H1 (cell line): ENCODE data around the gene ARHGEF38. TPM values are rescaled to one million over a fixed set of nuclear protein-coding genes. Genes with fewer than 3 reads are reported as not detected.

Experiments used
- BACH1 ChIP-seq: IDR thresholded peaks from 2 replicates; pipeline ENCODE4 v1.6.1; 2012; ENCODE audit warnings: low read length, improper control_type of control experiment
- CBX5 ChIP-seq: fragments of 300-800, 300-1000 bp; sonication (generic); IDR thresholded peaks from 2 replicates; pipeline ENCODE4 v1.7.1; 2016; ENCODE audit warnings: antibody characterized with exemption, low read length, low read depth
- CREB1 ChIP-seq: IDR thresholded peaks from 2 replicates; pipeline ENCODE4 v1.6.1; 2012; ENCODE audit warnings: inconsistent platforms
- EZH2 ChIP-seq: fragments of 200-600 bp; sonication (generic); IDR thresholded peaks from 2 replicates; pipeline ENCODE4 v1.7.1; 2012; ENCODE audit warnings: low read depth, mild to moderate bottlenecking, moderate library complexity, low read length, inconsistent platforms; ENCODE audit not compliant: severe bottlenecking
- HDAC2 ChIP-seq, 2 experiments: fragments of 300-600 bp in 1 of 2; sonication (generic) in 1 of 2; IDR thresholded peaks; 2 replicates each; pipeline ENCODE4 v1.6.1; 2011 to 2012; ENCODE audit warnings: low read depth in 2 of 2, low read length in 2 of 2, mild to moderate bottlenecking in 2 of 2, moderate library complexity in 2 of 2, borderline replicate concordance in 1 of 2, inconsistent platforms in 1 of 2
- HDAC6 ChIP-seq: IDR thresholded peaks from one replicate; pipeline ENCODE4 v1.7.1; 2012; ENCODE audit warnings: low read depth, mild to moderate bottlenecking, inconsistent platforms, low read length, moderate library complexity
- POLR2AphosphoS5 ChIP-seq: IDR thresholded peaks from 2 replicates; pipeline ENCODE4 v1.6.1; 2011; ENCODE audit warnings: low read depth, low read length
- SP1 ChIP-seq: IDR thresholded peaks from 2 replicates; pipeline ENCODE4 v1.6.1; 2011; ENCODE audit warnings: low read depth, low read length
- SRF ChIP-seq: IDR thresholded peaks from 2 replicates; pipeline ENCODE4 v1.6.1; 2011; ENCODE audit warnings: mild to moderate bottlenecking, low read depth, low read length, moderate library complexity
- TEAD4 ChIP-seq: IDR thresholded peaks from 2 replicates; pipeline ENCODE4 v1.6.1; 2012; ENCODE audit warnings: low read depth, low read length, inconsistent platforms, mixed read lengths
- polyA plus RNA-seq, 7 experiments: library from polyadenylated mRNA; depleted of rRNA in 3 of 7; stranded (reverse) in 5 of 7; unstranded in 2 of 7; fragments of >200 nt in 5 of 7; fragments of 200-250 nt in 2 of 7; gene quantifications; 1 replicate in 5 of 7; 2 replicates in 1 of 7; 4 replicates in 1 of 7; pipeline versions ENCODE4 v1.2.1 to v1.2.3, GENCODE V29; 2011 to 2013; ENCODE audit warnings: missing spikeins in 2 of 7, mixed read lengths in 2 of 7
- total RNA-seq: library from RNA; stranded (reverse); fragmentation: NEBNext Ultra II Directional; extraction: Animal tissue kit (Norgen Biotek cat#: 25700); gene quantifications from 2 replicates; pipeline ENCODE4 v1.2.1, GENCODE V29; 2021
- TF ChIP-seq, protein P1 (sequence below): fragments of 300-600 bp; sonication (generic); IDR thresholded peaks from 2 replicates; pipeline ENCODE4 v1.7.1; 2012; ENCODE audit warnings: low read length, moderate library complexity, mild to moderate bottlenecking, inconsistent platforms; ENCODE audit not compliant: insufficient replicate concordance

The ARHGEF38 gene
- total and polyA plus RNA-seq, 2 of the 8 experiments (the other 6 are each of a cell fraction or from before 2014, with no cell fraction given) = not detected

DNA sequence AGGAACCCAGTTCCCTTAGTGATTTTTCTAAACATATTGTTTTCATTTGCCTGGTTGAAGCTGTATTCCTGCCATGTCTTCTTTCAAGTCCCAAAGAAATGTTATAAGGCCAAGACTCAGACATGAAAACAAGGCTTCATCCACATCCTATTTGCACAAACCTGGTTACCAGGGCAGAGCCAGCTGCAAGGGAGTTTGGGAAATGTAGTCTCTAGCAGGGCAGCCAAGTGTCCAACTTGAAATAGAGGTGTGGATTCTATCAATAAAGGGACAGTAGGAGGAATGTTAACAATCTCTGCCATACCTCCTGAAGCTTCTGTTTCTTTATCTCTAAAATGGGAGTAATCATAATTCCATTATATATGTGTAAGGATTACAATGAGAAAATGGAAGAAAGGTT is 99.5 kb downstream of the ARHGEF38 start (continued):
- TF ChIP-seq, protein P1, sequence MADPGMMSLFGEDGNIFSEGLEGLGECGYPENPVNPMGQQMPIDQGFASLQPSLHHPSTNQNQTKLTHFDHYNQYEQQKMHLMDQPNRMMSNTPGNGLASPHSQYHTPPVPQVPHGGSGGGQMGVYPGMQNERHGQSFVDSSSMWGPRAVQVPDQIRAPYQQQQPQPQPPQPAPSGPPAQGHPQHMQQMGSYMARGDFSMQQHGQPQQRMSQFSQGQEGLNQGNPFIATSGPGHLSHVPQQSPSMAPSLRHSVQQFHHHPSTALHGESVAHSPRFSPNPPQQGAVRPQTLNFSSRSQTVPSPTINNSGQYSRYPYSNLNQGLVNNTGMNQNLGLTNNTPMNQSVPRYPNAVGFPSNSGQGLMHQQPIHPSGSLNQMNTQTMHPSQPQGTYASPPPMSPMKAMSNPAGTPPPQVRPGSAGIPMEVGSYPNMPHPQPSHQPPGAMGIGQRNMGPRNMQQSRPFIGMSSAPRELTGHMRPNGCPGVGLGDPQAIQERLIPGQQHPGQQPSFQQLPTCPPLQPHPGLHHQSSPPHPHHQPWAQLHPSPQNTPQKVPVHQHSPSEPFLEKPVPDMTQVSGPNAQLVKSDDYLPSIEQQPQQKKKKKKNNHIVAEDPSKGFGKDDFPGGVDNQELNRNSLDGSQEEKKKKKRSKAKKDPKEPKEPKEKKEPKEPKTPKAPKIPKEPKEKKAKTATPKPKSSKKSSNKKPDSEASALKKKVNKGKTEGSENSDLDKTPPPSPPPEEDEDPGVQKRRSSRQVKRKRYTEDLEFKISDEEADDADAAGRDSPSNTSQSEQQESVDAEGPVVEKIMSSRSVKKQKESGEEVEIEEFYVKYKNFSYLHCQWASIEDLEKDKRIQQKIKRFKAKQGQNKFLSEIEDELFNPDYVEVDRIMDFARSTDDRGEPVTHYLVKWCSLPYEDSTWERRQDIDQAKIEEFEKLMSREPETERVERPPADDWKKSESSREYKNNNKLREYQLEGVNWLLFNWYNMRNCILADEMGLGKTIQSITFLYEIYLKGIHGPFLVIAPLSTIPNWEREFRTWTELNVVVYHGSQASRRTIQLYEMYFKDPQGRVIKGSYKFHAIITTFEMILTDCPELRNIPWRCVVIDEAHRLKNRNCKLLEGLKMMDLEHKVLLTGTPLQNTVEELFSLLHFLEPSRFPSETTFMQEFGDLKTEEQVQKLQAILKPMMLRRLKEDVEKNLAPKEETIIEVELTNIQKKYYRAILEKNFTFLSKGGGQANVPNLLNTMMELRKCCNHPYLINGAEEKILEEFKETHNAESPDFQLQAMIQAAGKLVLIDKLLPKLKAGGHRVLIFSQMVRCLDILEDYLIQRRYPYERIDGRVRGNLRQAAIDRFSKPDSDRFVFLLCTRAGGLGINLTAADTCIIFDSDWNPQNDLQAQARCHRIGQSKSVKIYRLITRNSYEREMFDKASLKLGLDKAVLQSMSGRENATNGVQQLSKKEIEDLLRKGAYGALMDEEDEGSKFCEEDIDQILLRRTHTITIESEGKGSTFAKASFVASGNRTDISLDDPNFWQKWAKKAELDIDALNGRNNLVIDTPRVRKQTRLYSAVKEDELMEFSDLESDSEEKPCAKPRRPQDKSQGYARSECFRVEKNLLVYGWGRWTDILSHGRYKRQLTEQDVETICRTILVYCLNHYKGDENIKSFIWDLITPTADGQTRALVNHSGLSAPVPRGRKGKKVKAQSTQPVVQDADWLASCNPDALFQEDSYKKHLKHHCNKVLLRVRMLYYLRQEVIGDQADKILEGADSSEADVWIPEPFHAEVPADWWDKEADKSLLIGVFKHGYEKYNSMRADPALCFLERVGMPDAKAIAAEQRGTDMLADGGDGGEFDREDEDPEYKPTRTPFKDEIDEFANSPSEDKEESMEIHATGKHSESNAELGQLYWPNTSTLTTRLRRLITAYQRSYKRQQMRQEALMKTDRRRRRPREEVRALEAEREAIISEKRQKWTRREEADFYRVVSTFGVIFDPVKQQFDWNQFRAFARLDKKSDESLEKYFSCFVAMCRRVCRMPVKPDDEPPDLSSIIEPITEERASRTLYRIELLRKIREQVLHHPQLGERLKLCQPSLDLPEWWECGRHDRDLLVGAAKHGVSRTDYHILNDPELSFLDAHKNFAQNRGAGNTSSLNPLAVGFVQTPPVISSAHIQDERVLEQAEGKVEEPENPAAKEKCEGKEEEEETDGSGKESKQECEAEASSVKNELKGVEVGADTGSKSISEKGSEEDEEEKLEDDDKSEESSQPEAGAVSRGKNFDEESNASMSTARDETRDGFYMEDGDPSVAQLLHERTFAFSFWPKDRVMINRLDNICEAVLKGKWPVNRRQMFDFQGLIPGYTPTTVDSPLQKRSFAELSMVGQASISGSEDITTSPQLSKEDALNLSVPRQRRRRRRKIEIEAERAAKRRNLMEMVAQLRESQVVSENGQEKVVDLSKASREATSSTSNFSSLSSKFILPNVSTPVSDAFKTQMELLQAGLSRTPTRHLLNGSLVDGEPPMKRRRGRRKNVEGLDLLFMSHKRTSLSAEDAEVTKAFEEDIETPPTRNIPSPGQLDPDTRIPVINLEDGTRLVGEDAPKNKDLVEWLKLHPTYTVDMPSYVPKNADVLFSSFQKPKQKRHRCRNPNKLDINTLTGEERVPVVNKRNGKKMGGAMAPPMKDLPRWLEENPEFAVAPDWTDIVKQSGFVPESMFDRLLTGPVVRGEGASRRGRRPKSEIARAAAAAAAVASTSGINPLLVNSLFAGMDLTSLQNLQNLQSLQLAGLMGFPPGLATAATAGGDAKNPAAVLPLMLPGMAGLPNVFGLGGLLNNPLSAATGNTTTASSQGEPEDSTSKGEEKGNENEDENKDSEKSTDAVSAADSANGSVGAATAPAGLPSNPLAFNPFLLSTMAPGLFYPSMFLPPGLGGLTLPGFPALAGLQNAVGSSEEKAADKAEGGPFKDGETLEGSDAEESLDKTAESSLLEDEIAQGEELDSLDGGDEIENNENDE = no peak
- TF ChIP-seq CREB1 (no peak), TEAD4 (no peak), HDAC2 (IDR thresholded peaks at IDR 0.05; ENCODE audit: borderline replicate concordance in 1 of 2, low read depth in 2 of 2, low read length in 2 of 2) (no peak), HDAC6 (no peak), SP1 (no peak), CBX5 (no peak), POLR2AphosphoS5 (no peak), BACH1 (no peak), EZH2 (no peak), SRF (no peak)
